ENCODE data around the gene INTS3.
"Not testable (repeated sequence)": the region's sequence is repeated elsewhere in the genome, so short reads cannot be mapped to it uniquely, and the experiment has no call there.

GRCh38 chr1:153766663-153767062 lies 38.8 kb downstream of the INTS3 start:
- not testable (repeated sequence) for TF ChIP-seq POLR2A, CTCF (IDR thresholded peaks at IDR 0.05)
